Posterior cingulate gyrus (tissue), 11 donors: ENCODE data around the gene NTMT1.

Experiments used
- DNase-seq, 10 donors: peaks; one replicate each; pipeline versions ENCODE4 v3.0.0 to v3.0.0-alpha.2; 2020 to 2021; ENCODE audit warnings: mixed read lengths in 3 of 10
- intact Hi-C: fragments of 100-400 bp; cut with DNase I; formaldehyde crosslinking; loops from one replicate; pipeline ENCODE4 v1.15.1; 2023

NTMT1 gene

DNA sequence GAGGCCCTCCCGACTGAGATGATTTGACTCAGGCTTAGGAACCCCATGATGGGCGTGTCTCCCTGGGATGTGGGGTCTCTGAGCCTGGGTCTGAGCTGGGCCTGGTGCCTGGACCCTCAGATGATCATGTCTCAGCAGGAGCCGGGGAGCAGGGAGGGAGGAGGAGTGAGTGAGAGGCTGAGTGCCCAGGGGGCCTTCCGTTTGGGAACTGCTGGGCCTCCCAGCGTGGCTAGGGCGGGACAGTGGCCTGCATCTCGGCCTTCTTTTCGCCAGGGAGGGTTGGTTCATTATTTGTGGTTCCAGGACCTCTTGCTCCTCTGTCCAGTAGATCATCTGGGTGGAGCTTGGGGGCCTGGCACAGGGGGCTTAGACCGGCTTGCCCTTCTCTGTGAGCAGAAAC lies 45.1 kb downstream of the NTMT1 start:
- intact Hi-C loops, result no loop called here
- no peak for DNase-seq

DNA sequence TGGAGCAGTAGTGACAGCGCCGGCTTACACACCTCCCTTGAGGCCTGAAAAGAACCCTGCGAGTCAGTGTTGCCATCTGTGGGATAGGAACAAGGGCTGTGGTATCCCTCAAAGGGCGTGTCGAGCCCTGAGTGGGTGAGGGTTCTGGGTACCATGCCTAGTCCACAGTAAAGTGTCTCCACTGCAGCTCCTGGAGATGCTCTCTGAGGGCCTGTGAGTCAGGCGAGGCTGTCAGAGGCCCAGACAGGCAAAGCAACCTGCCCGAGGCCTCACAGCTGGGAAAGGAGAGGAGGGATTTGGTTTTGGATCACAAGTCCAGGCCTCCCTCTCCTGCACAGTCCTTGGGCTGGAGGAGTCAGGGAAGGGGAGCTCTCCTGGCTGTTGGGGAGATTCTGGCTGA lies 45.6 kb downstream of the NTMT1 start:
- intact Hi-C loops, result no loop called here
- DNase-seq, result no peak

DNA sequence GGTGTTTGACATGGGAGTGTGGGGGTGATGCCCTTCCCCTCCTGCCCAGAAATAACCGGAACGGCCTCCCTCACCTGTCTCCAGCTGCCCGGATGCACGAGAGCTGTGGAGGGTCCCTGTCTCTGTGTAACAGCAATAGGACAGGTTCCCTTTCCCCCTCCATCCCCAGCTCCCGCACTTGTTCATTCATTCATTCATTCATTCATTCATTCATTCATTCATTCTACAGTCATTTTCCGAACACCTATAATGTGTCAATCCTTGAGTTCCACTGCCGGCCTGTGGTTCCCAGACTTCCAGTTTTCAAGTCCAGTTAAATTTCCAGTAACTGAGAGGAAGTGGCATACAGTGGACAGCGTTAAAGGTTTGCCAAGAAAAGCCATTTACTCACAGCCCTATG lies 46.7 kb downstream of the NTMT1 start:
- DNase-seq, result no peak
- intact Hi-C loops, result no loop called here

DNA sequence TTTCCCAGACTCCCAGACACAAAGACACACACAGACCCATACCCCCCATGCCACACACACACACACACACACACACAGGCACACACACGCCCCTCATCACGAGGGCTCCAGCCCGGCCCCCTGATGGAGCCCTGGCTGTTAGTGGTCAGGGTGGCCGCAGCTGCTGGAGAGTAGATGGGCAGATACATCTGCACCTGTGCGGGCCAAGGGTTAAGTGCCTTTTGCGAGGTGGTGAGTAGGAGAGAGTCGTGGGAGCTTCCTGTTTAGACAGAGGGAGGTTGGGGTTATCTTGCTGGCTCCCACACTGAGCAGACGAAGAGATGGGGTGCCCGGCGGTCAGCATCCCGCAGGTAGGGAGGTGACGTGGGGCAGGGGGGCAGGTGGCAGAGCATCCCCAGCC lies 47.6 kb downstream of the NTMT1 start:
- intact Hi-C loops, result no loop called here
- peak in 1 of 10 donors; percentile 60 for DNase-seq

DNA sequence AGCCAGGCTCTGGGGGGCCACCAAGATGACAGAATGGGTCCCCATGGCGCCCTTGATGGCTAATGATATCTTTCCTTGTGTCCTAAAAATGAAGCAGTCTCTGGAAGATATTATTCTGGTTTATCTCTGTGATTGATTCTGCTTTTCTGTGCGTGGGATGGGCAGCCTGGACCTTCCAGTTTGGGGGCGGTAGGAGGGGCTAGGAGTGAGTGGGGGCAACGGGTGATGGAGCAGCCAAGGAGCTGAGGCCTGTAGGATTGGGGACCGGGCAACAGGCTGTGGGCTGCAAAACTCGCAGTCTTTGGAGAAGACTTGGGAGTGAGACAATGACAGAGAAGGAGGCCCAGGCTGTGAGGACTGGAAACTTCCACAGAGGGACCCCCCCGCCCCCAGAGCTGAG lies 48.3 kb downstream of the NTMT1 start:
- intact Hi-C loops, result no loop called here
- no peak for DNase-seq

DNA sequence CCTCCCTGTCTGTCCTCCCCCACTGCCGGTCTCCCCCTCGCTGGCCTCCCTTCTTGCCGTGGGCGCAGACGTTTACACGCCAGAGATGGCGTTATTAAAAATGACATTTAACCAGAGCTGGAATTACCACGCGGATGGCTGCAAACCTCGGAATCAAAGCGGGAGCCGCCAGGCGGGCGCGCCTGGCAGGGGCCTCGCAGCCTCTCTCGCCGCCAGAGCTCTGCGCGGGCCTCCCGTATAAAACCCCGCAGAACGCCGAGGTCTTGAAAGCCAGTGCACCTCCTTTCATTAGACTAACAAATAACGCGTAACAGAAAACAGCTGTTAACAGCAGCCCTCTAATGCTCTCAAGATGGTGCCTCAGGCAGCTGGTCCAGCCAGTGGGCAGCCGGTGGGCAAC lies 49.7 kb downstream of the NTMT1 start:
- no peak for DNase-seq
- intact Hi-C loops, result no loop called here

DNA sequence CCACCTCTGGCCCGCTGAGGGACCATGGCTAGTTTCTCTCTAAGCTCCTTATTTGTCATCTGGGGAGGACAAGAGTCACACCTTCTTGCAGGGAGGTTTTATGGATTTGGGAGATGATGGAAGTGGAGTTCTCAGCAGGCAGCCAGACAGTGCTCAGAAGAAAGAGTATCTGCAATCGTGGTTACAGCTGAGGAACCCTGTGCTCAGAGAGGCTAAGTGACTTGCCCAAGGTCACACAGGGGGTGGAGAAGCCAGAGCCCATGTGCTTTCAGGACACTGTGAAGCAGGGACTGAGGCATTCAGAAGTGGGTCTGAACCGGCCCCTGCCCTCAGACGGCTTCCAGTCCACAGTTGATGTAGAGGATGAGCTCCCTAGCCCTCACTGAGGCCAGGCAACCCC lies 50.3 kb downstream of the NTMT1 start:
- intact Hi-C loops, result no loop called here
- DNase-seq, result no peak

DNA sequence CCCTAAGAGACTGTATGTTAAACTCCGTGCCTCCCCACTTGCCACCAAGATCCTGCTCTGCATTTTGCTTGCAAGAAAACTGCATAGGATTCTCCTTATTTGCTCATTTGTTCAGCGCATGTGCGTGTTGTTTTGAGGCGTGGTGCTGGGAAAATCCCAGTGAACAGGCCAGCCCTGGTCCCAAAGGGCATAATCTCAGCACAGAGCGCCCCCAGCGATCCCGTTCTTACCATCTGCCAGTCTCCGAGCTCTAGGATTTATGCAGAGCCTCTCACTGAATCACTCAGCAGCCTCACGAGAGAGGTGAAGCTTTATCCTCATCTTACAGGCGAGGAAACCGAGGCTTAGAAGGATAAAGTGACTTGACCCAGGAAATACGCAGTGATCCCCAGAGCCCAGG lies 51.0 kb downstream of the NTMT1 start:
- intact Hi-C loops, result no loop called here
- DNase-seq, result no peak

DNA sequence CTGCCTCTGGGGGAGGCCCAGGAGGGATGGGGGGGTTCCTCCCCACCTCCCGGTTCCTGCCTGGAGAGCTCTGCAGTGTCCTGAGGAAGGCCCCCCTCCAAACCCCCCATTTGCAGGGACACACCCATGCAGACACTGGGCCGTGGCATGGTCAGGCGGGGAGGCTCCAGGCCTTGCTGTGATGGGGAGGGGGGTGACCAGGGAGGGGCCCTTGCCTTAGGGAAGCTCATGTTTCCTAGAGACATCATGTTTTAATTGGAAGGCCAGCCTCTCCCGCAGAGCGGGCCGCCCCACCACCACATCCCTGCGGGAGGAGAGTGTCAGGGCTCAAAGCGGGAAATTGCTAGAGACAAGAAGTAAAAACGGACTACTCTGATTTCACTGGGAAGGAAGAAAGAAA lies 51.5 kb downstream of the NTMT1 start:
- intact Hi-C loops, result no loop called here
- no peak for DNase-seq

DNA sequence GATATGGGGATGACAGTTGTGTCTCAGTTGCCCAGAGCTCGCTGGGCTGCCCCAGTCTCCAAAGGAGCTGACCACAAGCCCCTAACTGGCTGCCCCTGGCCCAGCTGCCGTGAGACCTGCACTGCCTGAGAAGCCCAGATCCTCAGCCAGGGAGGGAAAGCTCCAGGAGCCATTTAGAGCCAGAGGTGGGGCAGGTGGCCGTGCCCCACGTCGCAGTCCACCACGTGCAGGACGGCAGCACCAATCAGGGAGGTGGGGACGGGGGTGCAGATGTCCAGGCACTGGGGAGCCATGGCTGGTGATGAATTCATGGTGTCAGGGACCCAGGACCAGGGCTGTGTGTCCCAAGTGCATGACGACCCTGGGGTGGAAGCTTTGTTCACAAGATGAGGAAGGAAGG lies 52.9 kb downstream of the NTMT1 start:
- DNase-seq, result no peak
- intact Hi-C loops, result no loop called here

DNA sequence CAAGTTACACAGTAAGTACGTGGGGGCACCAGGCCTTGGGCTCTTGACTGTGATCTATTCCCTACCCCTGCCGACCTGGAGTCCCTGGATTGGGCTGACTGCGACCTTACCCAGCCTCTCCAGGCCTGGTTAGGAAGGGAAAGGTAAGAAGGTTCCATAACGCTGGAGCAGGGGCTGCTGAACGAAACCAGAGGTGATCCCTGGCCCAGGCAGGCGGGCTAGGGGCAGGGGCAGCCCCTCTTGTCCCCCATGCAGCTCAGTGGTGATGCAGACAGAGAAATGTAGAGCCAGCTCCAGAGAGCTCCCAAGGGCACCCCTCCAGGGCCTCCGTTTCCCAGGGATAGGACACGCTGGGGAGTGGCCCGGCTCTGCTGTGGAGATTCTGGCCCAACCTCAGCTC lies 53.6 kb downstream of the NTMT1 start:
- intact Hi-C loops, result no loop called here

DNA sequence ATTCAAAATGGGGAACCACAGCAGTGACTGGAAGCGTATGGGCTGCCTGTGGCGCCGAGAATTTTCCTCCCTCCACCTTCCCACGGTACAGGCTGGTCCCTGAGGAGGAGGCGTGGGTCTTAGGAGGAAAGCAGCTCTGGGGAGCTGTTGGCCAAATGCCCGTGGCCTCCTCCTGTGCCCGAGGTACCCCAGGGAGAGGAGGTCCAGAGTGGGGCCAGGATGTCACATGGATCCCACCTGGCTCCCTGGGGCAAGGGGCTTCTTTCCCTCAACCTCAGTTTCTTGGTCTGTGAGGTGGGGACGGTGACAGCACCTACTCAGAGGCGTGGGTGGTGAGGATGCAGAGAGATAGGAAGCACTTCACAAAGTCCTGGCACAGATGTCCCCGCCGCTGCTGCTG lies 56.0 kb downstream of the NTMT1 start:
- intact Hi-C loops, result no loop called here
- DNase-seq, result no peak

More for the DNA sequence above, 53.6 kb downstream of the NTMT1 start:
- no peak for DNase-seq

DNA sequence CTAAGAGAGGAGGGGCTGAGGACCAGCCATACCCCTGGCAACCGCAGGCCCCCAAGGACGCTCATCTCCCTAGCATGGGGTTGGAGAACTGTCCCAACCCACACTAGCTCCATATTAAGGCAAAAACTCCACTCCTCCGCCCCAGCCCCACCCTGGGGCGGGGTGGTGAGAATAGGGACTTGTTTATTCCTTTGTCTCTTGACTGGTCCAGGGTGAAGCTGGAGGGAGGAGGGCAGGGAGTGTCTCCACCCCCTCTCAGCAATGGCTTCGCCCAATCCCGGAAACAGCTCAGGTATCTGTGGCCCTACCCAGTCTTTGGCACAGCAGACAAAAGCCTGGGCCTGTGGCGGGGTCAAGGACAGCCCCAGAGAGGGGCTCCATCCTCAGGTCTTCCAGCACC lies 56.4 kb downstream of the NTMT1 start:
- intact Hi-C loops, result no loop called here
- DNase-seq, result no peak

DNA sequence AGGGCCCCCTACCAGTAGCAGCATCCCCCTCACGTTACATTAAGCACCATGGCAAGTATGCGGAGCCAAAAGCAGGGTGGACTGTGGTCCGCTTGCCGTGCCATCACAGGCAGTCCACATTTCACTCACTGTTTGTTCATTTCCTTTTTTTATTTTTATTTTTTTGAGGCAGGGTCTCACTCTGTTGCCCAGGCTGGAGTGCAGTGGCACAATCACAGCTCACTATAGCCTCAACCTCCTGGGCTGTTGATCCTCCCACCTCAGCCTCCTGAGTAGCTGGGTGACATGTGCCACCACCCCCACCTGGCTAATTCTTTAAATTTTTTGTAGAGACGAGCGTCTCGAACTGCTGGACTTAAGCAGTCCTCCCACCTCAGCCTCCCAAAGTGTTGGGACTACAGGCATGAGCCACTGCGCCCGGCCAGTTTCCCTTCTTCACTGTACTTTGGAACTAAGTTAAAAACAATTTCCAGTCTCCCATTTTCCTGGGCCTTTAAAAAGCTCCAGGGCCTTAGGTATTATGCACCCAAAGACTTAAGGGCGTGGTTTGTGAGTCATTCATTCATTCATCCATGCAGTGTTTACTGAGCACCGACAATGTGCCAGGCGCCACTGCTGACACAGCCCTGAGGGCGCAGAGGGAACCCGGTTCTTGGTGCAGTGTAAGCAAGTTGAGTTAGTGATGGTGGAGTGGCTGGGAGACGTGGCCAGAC lies 59.4 kb downstream of the NTMT1 start:
- intact Hi-C loops, result no loop called here
- no peak for DNase-seq
